Measurements from ENCODE around the gene KCNIP3.

KCNIP3 gene

DNA sequence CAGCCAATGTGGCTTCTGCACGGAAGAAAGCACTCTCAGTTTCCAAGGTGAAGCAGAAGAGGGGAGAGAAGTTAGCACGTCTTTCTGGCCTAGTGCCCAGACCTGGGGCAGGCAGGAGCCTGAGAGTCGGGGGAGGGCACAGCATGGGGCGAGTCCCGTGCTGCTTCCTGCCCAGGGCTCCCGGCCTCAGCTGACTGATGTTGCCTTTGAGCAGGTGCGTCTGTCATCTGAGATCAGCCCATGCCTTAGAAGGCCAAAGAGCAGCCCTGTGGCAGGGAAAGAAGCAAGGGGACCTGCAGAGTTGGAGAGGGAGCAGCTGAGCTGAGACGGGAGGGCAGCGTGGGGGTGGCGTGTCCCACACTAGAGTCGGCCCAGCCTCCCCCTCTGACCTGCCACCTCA is 3.3 kb downstream of the KCNIP3 start:
- WGBS, 2 donors (ENCODE audit: extremely low coverage in 2 of 2, insufficient read length in 2 of 2, insufficient replicate concordance in 1 of 2): no CpG with 5 or more reads among the region's 11 CpGs
- no peaks in the 10 kb centered on the region for H3K36me3 ChIP-seq (replicated peaks in 1 of 2; ENCODE audit: control insufficient read depth in 2 of 2, insufficient read depth in 2 of 2, low read length in 2 of 2)
- peak overlapping the region; percentile 17 for H3K14ac ChIP-seq (ENCODE audit: low read length)
- H3K4me3 ChIP-seq (ENCODE audit: low read length in 2 of 2): no peak overlapping the region
- peaks cover 5 to 19% of the 10 kb centered on the region in 2 donors for H3K4me1 ChIP-seq (ENCODE audit: control insufficient read depth in 2 of 2, insufficient read depth in 1 of 2, low read depth in 1 of 2, low read length in 2 of 2)
- H3K9ac ChIP-seq (ENCODE audit: low read depth, low read length, poor library complexity): peak overlapping the region; percentile 33
- H3K4me2 ChIP-seq (ENCODE audit: insufficient read depth, low read length, poor library complexity, severe bottlenecking): no peak overlapping the region
- H3K27ac ChIP-seq (replicated peaks; ENCODE audit: low read length): no peak overlapping the region
- H4K91ac ChIP-seq (ENCODE audit: low read depth, low read length, poor library complexity): no peak overlapping the region
- no peak overlapping the region for H2BK5ac ChIP-seq (ENCODE audit: low read length)
- H3K79me1 ChIP-seq (ENCODE audit: low read depth, low read length): no peaks in the 10 kb centered on the region
- H2BK15ac ChIP-seq (ENCODE audit: low read length): no peak overlapping the region
- DNase-seq (ENCODE audit: low spot score): no peak
- no peak overlapping the region for H3K4ac ChIP-seq (ENCODE audit: low read length)
- peak overlapping the region; percentile 32 for H3K23ac ChIP-seq (ENCODE audit: low read depth, low read length, poor library complexity)
- H2AK5ac ChIP-seq (ENCODE audit: low read depth, low read length): peak overlapping the region; percentile 57
- H3K9me3 ChIP-seq (replicated peaks in 1 of 2; ENCODE audit: control insufficient read depth in 2 of 2, insufficient read depth in 1 of 2, low read depth in 1 of 2, low read length in 2 of 2): no peaks in the 10 kb centered on the region
- peak overlapping the region; percentile 45 for H3K18ac ChIP-seq (ENCODE audit: low read length)
- H3K27me3 ChIP-seq (ENCODE audit: control insufficient read depth in 3 of 3, insufficient read depth in 3 of 3, low read depth in 1 of 3, low read length in 3 of 3): peaks cover 0 to 29% (median 0%) of the 10 kb centered on the region in 3 experiments
- H4K8ac ChIP-seq (ENCODE audit: low read depth, low read length): no peak overlapping the region
- H2BK12ac ChIP-seq (ENCODE audit: low read length): no peak overlapping the region
- no peak overlapping the region for H2AFZ ChIP-seq (ENCODE audit: low read length)
- no peak overlapping the region for H2BK120ac ChIP-seq (ENCODE audit: low read depth, low read length)

DNA sequence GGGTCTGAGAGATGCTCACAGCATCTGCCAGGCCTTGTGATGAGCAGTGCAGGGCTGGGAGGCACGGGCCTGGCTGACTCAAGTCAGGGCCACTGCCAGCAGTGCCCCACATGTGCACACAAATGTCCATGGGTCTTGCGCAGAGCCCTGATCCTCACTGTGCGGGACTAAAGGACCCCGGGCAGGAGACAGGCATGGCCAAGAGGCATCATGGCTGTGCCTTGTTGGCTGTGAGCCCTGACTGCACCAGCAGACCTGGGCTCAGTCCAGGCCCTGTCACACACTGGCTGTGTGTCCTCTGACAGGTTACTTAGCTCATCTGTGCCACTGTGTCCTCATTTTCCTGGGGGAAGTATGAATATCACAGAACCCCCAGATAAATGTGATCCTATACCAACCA is 4.0 kb downstream of the KCNIP3 start:
- H3K14ac ChIP-seq (ENCODE audit: low read length): peak overlapping the region; percentile 17
- peaks cover 5 to 19% of the 10 kb centered on the region in 2 donors for H3K4me1 ChIP-seq (ENCODE audit: control insufficient read depth in 2 of 2, insufficient read depth in 1 of 2, low read depth in 1 of 2, low read length in 2 of 2)
- no peak overlapping the region for H3K27ac ChIP-seq (replicated peaks; ENCODE audit: low read length)
- H2AFZ ChIP-seq (ENCODE audit: low read length): no peak overlapping the region
- peak overlapping the region; percentile 2 for H3K18ac ChIP-seq (ENCODE audit: low read length)
- no peak overlapping the region for H2BK15ac ChIP-seq (ENCODE audit: low read length)
- H4K91ac ChIP-seq (ENCODE audit: low read depth, low read length, poor library complexity): no peak overlapping the region
- no CpG with 5 or more reads among the region's 4 CpGs for WGBS, 2 donors (ENCODE audit: extremely low coverage in 2 of 2, insufficient read length in 2 of 2, insufficient replicate concordance in 1 of 2)
- H2BK5ac ChIP-seq (ENCODE audit: low read length): no peak overlapping the region
- H3K79me1 ChIP-seq (ENCODE audit: low read depth, low read length): no peaks in the 10 kb centered on the region
- DNase-seq (ENCODE audit: low spot score): no peak
- no peak overlapping the region for H3K9ac ChIP-seq (ENCODE audit: low read depth, low read length, poor library complexity)
- no peak overlapping the region for H3K4me2 ChIP-seq (ENCODE audit: insufficient read depth, low read length, poor library complexity, severe bottlenecking)
- peaks cover 0 to 29% (median 0%) of the 10 kb centered on the region in 3 experiments for H3K27me3 ChIP-seq (ENCODE audit: control insufficient read depth in 3 of 3, insufficient read depth in 3 of 3, low read depth in 1 of 3, low read length in 3 of 3)
- H2BK120ac ChIP-seq (ENCODE audit: low read depth, low read length): peak overlapping the region; percentile 69
- no peak overlapping the region for H3K4ac ChIP-seq (ENCODE audit: low read length)
- H2AK5ac ChIP-seq (ENCODE audit: low read depth, low read length): peak overlapping the region; percentile 60
- no peaks in the 10 kb centered on the region for H3K36me3 ChIP-seq (replicated peaks in 1 of 2; ENCODE audit: control insufficient read depth in 2 of 2, insufficient read depth in 2 of 2, low read length in 2 of 2)
- H3K4me3 ChIP-seq (ENCODE audit: low read length in 2 of 2): peak overlapping the region in 1 of 2 donors; percentile 38
- no peak overlapping the region for H3K23ac ChIP-seq (ENCODE audit: low read depth, low read length, poor library complexity)
- no peaks in the 10 kb centered on the region for H3K9me3 ChIP-seq (replicated peaks in 1 of 2; ENCODE audit: control insufficient read depth in 2 of 2, insufficient read depth in 1 of 2, low read depth in 1 of 2, low read length in 2 of 2)
- no peak overlapping the region for H4K8ac ChIP-seq (ENCODE audit: low read depth, low read length)
- peak overlapping the region; percentile 30 for H2BK12ac ChIP-seq (ENCODE audit: low read length)

DNA sequence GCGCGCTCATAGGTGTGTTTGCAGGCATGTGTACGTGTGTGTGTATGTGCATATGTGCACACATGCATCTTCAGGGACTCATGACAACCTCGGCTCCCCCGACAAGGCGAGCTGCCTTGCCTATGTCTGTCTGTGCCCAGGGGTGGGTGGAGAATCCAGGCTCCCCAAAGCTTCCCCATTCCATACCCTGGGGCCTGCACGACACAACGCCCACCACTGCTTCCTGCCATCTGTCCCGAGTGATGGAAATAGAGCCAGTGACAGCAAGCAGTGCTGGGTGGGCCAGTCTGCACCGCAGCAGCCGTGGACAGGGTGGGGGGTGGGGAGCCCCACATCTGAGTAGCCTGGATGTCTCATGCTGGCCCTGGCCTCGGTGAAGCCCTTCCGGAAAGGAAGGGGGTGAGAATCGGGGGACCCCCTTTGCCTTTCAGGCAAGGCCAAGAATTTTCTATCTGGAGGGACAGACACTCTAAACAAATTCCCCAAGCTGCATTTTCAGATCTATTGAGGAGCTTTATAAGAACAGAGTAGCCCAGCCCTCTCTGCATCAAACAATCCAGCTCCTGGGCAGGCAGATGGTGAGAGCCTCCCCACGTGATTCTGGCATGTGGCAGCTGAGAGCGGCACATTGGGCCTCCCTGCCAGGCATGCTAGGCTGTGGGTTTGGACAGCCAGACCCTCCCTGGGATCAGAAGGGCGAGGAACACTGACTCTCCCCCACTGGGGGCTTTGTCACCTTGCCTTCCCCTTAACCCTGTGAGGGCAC is 4.9 kb downstream of the KCNIP3 start:
- Histone ChIP-seq H3K4ac (ENCODE audit: low read length) (peak overlapping the region; percentile 68), H3K23ac (ENCODE audit: low read depth, low read length, poor library complexity) (peak overlapping the region; percentile 26), H2BK120ac (ENCODE audit: low read depth, low read length) (no peak overlapping the region), H3K9me3 (replicated peaks in 1 of 2; ENCODE audit: control insufficient read depth in 2 of 2, insufficient read depth in 1 of 2, low read depth in 1 of 2, low read length in 2 of 2) (no peaks in the 10 kb centered on the region), H3K36me3 (replicated peaks in 1 of 2; ENCODE audit: control insufficient read depth in 2 of 2, insufficient read depth in 2 of 2, low read length in 2 of 2) (no peaks in the 10 kb centered on the region), H3K4me3 (ENCODE audit: low read length in 2 of 2) (no peak overlapping the region), H2BK5ac (ENCODE audit: low read length) (peak overlapping the region; percentile 45), H3K18ac (ENCODE audit: low read length) (peak overlapping the region; percentile 49), H2BK15ac (ENCODE audit: low read length) (no peak overlapping the region), H2AK5ac (ENCODE audit: low read depth, low read length) (peak overlapping the region; percentile 60), H3K4me1 (ENCODE audit: control insufficient read depth in 2 of 2, insufficient read depth in 1 of 2, low read depth in 1 of 2, low read length in 2 of 2) (peaks cover 5 to 15% of the 10 kb centered on the region in 2 donors), H3K79me1 (ENCODE audit: low read depth, low read length) (no peaks in the 10 kb centered on the region), H2AFZ (ENCODE audit: low read length) (no peak overlapping the region), H3K14ac (ENCODE audit: low read length) (peak overlapping the region; percentile 17), H3K4me2 (ENCODE audit: insufficient read depth, low read length, poor library complexity, severe bottlenecking) (no peak overlapping the region), H3K27me3 (ENCODE audit: control insufficient read depth in 3 of 3, insufficient read depth in 3 of 3, low read depth in 1 of 3, low read length in 3 of 3) (peaks cover 0 to 32% (median 0%) of the 10 kb centered on the region in 3 experiments), H3K27ac (replicated peaks; ENCODE audit: low read length) (no peak overlapping the region), H2BK12ac (ENCODE audit: low read length) (no peak overlapping the region), H4K91ac (ENCODE audit: low read depth, low read length, poor library complexity) (peak overlapping the region; percentile 86), H4K8ac (ENCODE audit: low read depth, low read length) (peak overlapping the region; percentile 48), H3K9ac (ENCODE audit: low read depth, low read length, poor library complexity) (peak overlapping the region; percentile 50)
- no CpG with 5 or more reads among the region's 17 CpGs for WGBS, 2 donors (ENCODE audit: extremely low coverage in 2 of 2, insufficient read length in 2 of 2, insufficient replicate concordance in 1 of 2)
- no peak for DNase-seq (ENCODE audit: low spot score)

DNA sequence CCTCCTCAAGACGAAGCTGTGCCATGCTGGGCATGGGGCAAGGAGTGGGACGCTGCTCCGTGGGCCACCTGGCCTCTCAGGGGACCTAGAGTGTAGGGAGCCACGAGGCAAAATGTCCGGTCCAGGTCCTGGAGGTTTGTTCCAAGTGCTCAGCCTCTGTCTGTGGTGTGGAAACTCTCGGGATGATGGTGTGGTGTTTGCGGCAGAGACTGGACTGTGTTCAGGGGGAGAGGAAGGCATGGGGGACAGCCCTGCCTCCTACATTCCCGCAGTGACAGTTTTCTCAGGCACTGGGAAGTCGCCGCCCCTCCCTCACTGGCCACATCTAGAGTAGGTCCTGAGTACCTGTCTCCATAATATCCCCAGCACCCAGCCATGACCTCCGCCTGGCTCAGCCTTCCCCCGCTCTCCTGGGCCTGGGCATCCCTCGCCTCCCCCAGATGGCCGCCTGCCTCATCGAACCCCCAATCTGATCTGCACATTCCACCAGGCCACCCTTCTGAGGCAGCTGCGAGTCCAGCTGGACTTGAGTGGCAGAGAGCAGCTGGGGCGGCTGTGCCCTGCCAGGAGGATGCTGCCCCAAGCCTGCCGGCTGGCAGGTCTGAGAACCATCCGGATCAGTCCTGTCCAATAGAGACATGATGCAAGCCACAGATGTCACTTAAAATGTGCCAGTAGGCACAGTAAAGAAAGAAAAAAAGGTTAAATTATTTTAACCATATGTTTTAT is 6.2 kb downstream of the KCNIP3 start:
- peak overlapping the region; percentile 46 for H3K18ac ChIP-seq (ENCODE audit: low read length)
- H2AK5ac ChIP-seq (ENCODE audit: low read depth, low read length): peak overlapping the region; percentile 40
- no peak overlapping the region for H3K9ac ChIP-seq (ENCODE audit: low read depth, low read length, poor library complexity)
- H3K27ac ChIP-seq (replicated peaks; ENCODE audit: low read length): no peak overlapping the region
- H2BK5ac ChIP-seq (ENCODE audit: low read length): no peak overlapping the region
- WGBS, 2 donors (ENCODE audit: extremely low coverage in 2 of 2, insufficient read length in 2 of 2, insufficient replicate concordance in 1 of 2): no CpG with 5 or more reads among the region's 19 CpGs
- no peak overlapping the region for H3K4me3 ChIP-seq (ENCODE audit: low read length in 2 of 2)
- H2BK12ac ChIP-seq (ENCODE audit: low read length): no peak overlapping the region
- peak overlapping the region; percentile 5 for H3K23ac ChIP-seq (ENCODE audit: low read depth, low read length, poor library complexity)
- H3K79me1 ChIP-seq (ENCODE audit: low read depth, low read length): no peaks in the 10 kb centered on the region
- no peaks in the 10 kb centered on the region for H3K36me3 ChIP-seq (replicated peaks in 1 of 2; ENCODE audit: control insufficient read depth in 2 of 2, insufficient read depth in 2 of 2, low read length in 2 of 2)
- H3K4ac ChIP-seq (ENCODE audit: low read length): peak overlapping the region; percentile 44
- H3K27me3 ChIP-seq (ENCODE audit: control insufficient read depth in 3 of 3, insufficient read depth in 3 of 3, low read depth in 1 of 3, low read length in 3 of 3): peaks cover 0 to 29% (median 0%) of the 10 kb centered on the region in 3 experiments
- no peak overlapping the region for H2AFZ ChIP-seq (ENCODE audit: low read length)
- peak overlapping the region; percentile 74 for H4K8ac ChIP-seq (ENCODE audit: low read depth, low read length)
- no peak overlapping the region for H3K14ac ChIP-seq (ENCODE audit: low read length)
- no peak for DNase-seq (ENCODE audit: low spot score)
- H3K4me2 ChIP-seq (ENCODE audit: insufficient read depth, low read length, poor library complexity, severe bottlenecking): no peak overlapping the region
- H2BK15ac ChIP-seq (ENCODE audit: low read length): peak overlapping the region; percentile 27
- H3K9me3 ChIP-seq (replicated peaks in 1 of 2; ENCODE audit: control insufficient read depth in 2 of 2, insufficient read depth in 1 of 2, low read depth in 1 of 2, low read length in 2 of 2): no peaks in the 10 kb centered on the region
- peak overlapping the region; percentile 43 for H2BK120ac ChIP-seq (ENCODE audit: low read depth, low read length)
- H3K4me1 ChIP-seq (ENCODE audit: control insufficient read depth in 2 of 2, insufficient read depth in 1 of 2, low read depth in 1 of 2, low read length in 2 of 2): peaks cover 0 to 9% of the 10 kb centered on the region in 2 donors
- no peak overlapping the region for H4K91ac ChIP-seq (ENCODE audit: low read depth, low read length, poor library complexity)

Data from neuronal stem cell (in vitro differentiated cells).